IPS-NIHi7 (cell line): ENCODE results near the gene ARMH4.
A peak's percentile ranks its signal among the peaks of the same experiment; 100 is the strongest.

Source experiments
- DNase-seq: peaks from one replicate; pipeline ENCODE4 v3.0.0; 2012; ENCODE audit warnings: mixed read lengths; ENCODE audit errors: extremely low spot score

Gene ARMH4

DNA sequence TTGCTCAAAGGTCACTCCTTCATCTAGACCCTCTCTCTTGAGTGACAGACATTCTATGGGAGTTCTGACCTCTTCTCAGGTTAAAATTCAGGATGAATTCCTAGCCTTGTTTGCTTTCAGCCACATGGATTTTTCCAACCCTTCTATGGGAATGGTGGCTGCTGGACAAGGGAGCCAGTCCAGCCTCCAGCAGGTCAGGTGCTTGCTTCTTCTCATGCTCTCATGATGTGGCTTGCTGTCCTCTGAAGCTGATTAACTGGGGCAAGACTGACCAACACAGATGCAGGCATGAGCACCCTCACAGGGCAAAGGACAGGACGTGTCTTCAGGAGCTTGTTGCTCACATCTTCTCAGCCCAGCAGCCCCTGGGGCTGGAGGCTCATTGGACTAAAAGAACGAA is 188.9 kb downstream of the ARMH4 start:
- no peak for DNase-seq

DNA sequence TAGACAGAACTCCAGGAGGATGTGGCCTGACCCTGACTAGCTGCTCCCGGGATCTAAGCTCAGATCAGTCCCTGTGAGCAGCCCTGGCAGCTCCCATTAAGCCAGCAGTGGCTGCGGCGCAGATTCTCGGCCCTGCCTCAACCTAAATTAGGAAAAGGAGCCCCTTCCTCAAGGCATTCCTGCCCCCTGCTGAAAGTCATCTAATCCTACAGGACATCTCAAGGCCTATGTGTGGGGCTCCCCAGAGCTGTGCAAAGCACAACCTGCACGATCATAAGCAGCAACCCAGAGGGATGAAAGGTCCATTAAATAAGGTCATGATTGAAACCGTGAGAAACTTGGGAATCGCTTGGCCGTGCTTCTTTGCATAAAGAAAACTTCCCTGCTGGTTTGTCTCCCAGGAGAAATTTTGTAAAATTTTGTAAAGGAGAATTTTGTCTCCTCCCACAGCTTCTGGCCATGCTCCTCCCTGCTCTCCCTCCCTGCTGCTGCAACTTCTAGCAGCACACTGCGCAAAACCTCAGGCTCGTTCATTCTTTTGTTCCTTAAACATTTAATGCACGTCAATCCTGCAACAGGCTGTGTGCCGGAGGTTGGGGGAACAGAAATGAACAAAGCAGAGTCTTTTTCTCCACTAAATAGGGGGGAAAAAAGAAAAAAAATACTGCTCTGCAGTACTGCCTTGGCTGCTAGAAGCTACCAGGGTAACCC is 189.5 kb downstream of the ARMH4 start:
- DNase-seq = peak; percentile 83

GRCh38 chr14:57961786-57962060 is 190.3 kb downstream of the ARMH4 start:
- no peak for DNase-seq

DNA sequence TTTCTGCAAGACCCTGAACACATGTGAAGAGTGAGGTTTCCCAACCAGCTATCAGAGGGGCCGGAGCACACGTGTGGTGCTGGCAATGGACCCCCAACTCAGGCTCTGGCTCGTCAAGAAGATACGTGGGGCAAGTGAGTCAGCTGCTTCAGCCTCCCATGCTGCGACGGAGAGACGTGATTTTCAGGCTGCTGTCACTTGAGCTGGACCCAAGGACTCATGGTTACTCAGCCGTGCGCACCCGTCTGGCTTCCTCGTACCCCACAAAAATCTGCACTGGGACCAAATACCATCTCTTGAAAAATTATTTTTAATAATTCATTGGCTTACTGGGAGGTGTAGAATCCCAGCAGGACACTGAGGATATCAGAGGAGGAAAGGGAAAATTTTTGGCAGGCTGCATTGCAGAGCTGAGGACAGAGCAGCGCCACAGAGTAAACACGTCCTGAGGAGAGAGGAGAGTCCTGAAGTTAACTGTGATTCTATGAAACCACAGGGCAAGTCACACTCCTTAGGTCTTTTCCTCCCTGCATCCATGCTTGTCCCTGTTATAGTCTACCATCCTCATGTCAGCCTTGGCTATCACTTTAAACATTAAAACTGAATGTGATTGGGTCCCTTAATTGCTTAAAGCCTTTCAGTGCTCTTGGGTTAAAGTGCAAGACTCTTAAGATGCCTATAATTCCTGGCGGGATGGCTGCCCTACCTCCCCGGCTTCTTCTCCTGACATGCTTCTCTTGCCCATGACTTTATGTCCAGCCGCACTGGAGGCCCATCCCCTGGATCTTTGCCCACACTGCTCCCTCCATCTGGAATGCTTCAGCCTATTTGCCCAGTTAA is 190.8 kb downstream of the ARMH4 start:
- DNase-seq = no peak

DNA sequence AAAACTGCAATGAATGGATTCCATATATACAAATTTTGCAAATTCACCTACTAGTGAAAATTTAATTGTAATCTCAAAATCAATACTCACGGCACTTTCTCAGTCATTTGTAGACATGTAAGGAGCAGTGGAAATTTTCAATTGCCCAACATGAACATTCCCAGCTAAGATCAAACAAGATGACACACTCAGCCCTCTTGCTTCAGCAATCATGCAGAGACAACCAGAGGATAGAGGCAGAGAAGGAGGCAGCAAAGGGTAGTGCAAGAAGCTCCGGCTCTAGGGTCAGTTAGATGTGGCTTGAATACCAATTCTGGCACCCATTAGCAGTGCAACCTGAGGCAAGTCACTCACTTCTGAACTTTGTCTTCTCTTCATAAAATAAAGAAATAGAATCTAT is 194.6 kb downstream of the ARMH4 start:
- no peak for DNase-seq
